HG03025 (cell line): Measurements from ENCODE around the gene GGA2.
"Not testable (repeated sequence)": the region's sequence is repeated elsewhere in the genome, so short reads cannot be mapped to it uniquely, and the experiment has no call there.

Experiments used
- ATAC-seq: cut with Tn5 transposase; IDR thresholded peaks from one replicate; pipeline ENCODE4 v1.9.1; 2021; ENCODE audit warnings: mild to moderate bottlenecking, moderate library complexity; ENCODE audit not compliant: unreplicated experiment, low FRiP score

Gene GGA2

DNA sequence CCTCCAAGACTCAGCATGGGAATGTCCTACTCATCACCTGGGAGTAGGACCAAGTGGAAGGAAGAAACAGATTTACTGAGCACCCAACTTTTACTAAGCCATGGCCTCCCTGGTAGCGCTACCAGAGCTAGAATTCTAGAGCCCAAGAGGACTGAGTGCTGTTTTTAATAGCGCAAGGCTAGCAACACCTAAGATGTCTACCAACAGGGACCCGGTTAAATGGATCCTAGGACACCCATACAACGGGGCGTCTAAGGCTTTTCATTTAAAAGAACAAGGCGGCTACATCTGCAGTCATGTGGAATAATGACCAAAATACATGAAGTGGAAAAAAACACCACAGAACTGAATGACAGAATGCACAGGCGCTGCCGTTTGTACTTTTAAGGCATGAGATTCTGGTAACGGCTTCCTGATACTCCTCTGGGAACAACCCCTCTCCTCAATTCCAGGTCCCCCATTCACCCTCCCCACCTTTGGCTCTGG is 5.1 kb downstream of the GGA2 start:
- no peak for ATAC-seq

DNA sequence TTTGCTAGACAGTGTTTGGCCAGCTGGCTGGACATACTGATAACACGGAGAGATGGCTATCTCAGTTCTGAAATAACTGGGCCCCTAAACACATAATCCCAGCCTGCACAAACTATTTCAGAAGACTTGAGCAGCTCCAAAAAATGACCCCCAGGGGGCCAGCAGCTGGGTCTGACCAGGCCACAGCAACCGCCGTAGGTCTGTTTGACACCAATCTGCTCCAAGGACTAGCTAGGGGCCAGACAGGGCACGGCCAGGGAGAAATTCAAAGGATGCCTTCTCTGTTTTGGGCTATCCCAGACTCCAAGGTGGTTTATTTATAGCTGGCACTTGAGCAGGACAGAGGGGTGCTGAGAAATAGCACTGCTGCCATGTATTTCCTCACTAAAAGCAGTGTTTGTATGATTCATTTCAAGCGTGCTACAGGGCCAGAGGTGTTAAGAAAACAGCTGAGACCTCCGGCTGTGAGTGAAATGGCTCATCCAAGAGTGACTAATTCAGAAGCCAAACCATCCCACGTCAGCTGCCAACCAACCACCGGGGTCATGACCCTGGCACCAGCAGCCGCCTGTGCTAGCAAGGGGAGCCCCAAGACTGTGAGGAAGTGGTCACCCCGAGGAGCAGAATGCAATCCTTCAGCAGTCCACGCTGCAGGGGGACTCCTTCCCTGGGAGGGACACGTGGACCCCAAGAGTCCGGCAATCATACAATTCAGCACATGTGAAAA is 5.7 kb downstream of the GGA2 start:
- no peak for ATAC-seq

DNA sequence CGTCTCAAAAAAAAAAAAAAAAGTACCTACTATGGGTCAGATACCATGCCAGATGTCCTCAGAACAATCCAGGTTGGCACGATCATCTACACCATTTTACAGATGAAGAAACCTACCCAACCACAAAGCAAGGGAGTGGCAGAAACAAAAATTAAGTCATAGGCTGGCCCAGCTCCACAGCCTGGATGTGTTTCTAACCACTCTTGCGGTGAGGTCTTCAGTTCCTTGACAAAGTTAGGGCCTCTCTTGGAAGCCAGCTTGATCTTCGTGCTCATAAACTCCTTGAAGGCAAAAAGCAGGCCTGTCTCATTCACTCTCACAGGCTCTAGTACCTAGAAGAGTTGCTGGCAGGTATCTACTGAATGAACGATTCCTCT is 6.2 kb downstream of the GGA2 start:
- ATAC-seq = no peak

DNA sequence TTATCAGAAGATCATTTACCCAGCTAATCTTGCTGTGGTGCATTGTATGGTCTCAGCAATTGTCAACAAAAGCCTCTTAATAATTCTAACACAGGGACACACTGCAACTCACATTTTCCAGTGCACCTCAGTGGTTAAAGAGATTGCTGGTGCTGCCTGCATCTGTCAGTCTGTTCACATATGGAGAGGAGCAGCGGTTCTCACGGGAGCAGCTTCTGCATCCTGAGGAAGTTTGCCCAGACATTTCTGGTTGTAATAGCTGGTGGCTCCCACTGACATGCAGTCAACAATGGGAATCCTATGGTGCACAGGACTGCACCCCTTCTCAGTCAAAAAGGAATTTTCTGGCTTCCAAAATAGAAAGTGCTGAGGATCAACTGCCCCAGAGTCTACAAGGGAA is 7.8 kb downstream of the GGA2 start:
- no peak for ATAC-seq

DNA sequence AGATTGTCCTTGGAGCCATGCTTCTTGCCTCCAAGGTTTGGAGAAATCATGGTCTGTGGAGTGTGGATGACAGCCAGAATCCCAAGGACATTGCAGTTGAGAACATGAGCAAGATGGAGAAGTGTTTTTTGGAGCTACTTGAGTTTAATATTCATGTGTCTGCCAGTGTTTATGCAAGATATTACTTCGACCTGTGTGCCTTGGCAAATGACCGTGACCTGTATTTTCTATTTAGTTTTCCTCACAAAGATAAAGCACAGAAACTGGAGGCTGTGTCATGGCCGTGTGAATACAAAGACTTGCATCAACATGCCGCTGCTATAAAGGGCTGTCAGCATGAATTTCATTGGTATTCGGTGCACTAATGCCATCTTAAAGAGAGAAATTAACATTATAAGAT is 9.0 kb downstream of the GGA2 start:
- no peak for ATAC-seq

DNA sequence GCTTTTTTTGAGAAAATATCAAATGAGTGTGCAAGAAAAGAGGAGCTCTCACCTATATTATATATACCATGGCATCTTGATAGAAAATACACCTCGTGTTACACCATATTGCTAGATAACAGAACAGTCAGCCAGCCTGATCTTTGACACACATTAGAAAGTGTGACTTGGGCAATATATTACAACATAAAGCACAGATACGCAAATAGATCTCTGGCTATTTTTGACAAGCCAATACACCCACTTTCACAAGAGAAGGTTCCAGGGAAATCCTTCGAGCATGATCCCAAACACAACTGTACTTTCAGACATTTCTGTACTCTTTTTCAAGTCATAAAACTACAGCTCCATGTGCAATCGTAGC is 9.4 kb downstream of the GGA2 start:
- no peak for ATAC-seq

DNA sequence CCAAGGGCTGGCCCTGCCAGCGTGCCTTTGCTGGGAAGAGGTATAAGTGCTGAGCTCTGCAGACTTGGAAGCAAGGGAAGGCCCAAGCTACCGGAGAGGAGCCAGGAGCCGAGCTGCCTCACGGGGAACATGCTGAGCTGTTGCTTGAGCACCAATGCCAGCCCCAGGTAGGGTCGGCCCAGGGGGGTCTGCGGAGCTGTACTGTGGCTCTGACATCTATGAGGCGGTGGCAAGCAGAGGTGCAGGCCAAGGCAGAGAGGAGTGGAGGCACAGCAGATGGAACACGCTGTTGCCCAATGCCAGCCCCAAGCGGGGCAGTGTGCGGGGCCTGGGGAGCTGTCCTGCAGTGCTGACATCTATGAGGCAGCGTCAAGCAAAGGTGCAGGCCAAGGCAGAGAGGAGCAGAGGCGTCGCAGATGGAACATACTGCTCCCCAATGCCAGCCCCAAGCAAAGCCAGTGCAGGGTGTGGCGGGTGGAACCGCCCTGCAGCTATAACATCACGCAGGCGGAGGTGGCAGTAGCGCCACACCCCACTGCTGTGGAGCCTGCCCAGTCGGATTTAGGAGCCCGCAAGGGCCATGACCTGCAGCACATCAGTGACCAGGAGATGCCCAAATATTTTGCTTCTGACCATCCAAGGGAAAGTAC is 10.0 kb downstream of the GGA2 start:
- no peak for ATAC-seq

DNA sequence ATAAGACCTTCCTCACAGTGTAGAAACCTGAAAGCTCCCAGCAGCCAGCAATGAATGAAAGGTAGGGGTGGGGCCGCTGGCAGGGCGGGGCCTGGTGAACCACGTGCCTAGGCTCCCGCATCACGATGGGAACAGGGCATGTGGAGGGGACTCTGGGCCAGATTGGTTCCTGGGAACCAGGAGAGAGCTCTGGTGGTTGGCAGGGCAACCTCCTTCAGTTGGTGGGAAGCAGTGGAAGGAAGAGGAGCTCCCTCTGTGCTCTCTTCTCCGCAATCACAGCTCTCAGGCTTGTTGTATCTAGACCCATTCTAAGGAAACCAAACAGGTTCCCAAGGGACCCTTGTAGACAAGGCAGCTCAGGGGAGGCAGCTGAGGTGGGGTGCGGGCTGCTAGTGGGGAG is 10.5 kb downstream of the GGA2 start:
- no peak for ATAC-seq

DNA sequence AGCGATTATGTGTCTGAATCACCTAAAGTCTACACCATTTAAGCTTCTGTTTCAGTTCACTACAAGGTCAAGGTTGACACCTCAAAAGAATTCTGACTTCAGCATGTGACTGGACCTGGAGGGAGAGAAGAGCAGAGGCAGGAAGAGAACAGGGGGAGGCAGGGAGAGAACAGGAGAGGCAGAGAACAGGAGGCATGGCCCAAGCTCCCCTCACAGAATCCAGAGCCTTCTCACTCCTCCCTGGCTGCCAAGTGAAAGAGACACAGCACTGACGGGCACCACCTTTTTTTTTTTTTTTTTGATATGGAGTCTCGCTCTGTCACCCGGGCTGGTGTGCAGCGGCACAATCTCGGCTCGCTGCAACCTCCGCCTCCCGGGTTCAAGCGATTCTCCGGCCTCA is 11.4 kb downstream of the GGA2 start:
- no peak for ATAC-seq

DNA sequence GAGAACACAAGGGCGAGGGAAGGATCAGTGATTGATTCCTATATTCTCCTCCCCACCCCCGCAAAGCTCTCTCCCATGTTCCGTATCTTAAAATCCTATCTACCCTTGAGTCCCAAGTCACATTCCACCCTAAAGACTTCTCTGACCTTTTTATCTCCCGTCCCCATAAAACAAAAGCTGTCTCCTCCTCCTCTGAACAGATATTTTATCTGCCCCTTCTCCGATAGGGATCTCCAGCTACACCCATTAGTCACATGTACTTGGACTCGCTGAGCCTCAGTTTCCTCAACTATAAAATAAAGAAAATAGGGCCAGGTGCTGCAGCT is 12.8 kb downstream of the GGA2 start:
- no peak for ATAC-seq

DNA sequence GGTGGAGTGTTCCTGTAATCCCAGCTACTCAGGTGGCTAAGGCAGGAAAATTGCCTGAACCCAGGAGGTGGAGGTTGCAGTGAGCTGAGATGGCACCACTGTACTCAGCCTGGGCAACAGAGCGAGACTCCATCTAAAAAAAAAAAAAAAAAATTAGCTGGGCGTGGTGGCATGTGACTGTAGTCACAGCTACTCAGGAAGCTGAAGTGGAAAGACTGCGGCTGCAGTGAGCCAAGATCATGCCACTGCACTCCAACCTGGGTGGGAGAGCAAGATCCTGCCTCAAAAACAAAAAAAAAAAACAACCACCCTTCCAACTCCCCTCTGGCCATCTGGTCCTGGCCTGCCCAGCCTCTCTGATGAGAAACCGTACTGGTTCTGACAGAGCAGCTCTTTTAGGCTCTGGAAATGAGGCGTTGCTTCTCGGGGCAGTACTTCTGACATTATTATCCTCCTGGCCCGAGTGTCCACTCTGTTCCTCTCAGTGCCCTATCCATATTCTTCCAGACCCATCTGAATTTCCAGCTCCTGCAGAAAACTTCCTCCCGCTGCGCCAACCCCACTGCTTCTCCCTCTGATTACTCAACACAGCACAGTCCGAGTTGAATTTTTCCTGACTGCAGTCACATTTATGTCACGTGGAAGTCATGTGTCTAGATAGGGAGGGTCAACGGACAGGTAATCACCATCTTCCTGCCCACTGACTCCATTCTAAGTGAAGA is 13.3 kb downstream of the GGA2 start:
- ATAC-seq = no peak

DNA sequence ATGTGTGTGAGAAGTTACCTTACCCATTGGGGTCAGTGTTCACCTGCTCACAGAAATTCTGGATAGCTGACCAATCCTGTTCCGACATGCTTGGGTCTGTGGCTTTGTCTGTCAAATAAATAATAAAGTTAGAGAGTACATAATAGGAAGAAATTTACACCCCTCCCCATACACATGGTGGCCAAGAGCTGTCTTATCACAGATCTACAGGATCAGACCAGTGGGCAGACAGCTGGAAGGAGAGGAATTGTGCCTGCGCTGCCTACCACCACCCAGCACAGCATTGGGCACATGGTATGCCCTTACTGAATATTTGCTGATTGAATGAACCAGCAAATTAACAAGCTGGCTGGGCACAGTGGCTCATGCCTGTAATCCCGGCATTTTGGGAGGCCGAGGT is 14.6 kb downstream of the GGA2 start:
- ATAC-seq = no peak

DNA sequence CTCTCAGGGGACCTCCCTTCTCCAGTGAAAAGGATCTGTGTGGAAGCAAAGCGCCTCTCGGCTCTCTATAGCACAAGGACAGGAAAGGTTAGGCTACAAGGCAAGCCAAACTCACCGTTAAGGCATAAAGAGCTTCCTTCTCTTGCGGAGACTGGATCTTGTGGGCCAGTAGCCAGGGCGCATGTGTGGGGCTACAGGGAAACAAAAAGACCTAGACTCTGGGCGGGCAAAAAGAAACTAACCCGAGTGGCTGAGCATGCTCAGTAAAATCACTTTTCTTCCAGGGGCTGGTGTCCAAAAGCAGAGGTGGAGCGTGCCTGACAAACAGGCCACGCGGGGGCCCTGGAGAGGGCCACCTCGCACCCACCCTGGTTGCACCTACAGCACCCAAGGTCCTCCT is 16.1 kb downstream of the GGA2 start:
- no peak for ATAC-seq

DNA sequence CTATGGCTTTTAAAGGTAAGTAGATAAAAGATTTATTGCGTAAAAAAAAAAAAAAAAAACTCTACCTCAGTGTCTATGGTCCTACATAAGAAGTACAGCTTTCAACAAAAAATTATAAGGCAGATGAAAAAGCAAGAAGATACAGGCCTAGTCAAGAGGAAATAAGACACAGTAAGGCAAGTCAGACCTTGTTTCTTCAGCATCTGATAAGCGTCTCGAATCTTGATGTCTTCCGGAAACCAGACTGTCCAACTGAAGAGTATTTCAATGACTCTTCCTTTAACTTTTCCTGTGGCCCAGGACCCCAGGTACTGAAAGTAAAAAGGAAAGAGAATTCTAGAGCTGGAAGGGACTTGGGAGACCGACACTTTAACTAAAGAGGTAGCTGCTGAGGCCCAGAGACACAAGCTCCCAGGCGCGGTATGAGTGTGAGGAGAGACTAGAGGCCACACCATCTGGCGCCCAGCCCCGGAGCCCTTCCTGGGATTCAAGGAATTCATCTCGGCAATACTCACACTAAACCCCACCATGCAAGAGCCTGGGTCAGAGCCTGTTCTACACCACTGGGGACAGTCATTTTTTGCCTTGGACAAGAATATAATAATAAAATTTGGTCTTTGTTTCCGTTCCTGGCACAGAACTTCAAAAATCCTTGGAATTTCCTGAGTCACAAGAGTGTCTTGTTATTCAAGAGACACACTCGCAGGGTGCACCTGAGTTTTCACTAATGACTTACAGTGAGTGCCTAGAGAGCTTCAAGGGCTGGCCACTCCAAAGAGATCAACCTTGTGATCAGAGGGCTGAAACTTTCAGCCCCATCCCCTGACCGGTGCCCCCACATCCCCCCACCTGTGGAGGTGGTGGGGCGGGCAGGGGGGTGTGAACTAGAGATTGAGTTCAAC is 18.6 kb downstream of the GGA2 start:
- ATAC-seq = no peak

DNA sequence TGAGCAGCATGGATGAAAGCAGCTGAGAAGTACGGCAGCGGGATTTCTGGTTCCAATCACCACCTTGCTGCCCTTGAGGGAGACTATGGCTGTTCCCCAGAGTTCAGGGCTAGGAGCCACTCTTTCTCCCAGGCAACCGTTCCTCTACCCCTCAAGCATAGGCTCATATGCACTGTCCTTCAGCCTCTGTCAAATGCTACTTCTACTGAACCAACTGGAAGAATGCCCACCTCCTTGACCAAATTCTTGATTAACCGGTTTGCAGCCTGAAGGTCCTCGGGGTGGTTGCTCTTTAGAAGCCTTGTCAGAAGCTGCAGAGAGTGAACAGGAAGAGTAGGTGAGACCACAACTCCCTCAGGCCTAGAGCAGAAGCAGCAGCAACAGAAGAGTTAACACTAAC is 23.8 kb downstream of the GGA2 start:
- no peak for ATAC-seq

DNA sequence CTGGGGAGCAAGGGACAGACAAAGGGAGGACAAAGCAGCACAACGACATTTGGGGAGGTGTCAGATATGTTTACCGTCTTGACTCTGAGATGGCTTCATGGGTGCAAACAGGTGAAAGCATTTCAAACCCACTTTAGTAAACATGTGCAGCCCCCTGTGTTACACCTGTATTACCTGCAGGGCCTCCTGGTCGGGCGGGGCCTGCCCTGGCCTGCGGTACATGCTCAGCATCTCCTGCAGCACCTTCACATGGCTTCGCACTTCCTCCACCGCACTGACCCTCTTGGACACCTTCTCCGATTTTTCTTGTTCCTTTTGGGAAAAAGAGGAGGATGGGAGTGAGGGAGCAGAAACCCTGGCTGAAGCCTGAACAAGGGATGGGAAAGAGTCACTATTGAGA is 24.5 kb downstream of the GGA2 start:
- ATAC-seq = no peak

DNA sequence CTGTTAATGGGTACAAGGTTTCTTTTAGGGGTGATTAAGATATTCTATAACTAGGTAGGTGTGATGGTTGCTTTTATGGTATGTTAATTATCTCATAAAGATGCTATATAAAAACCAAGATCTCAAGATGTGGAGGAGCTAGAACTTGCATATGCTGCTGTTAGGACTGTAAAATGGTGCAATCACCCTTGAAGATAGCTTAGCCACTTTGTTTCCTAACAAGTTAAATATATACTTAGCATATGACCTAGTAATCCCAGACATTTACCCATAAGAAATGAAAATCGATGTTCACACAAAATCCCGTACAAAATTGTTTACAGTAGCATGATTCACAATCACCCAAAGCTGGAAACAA is 25.1 kb downstream of the GGA2 start:
- ATAC-seq = no peak

DNA sequence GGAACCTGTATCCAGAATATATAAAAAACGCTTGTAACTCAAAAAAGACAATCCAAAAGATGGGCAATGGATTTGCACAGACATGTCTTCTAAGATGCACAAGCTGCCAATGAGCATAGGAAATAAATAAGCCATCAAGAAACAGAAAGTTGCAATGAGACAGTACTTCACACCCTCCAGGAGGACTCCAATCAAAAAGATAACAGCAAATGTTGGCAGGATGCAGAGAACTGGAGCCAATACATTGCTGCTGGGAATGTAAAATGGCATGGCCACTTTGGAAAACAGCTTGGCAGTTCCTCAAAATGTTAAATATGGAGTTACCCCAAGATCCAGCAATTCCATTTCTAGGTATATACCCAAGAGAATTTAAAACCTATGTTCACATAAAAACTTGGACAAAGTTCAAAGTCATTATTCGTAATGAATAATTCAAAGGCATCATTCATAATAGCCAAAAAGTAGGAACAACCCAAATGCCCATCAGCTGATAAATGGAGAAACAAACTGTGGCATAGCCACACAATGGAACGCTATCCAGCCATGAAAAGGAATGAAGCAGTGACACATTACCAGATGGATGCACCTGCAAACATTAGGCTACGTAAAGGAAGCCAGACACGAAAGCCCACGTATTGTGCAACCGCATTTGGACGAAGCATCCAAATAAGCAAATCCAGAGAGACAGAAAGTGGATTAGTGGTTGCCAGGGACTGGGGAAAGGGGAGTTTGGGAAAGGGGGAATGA is 25.6 kb downstream of the GGA2 start:
- ATAC-seq = no peak

DNA sequence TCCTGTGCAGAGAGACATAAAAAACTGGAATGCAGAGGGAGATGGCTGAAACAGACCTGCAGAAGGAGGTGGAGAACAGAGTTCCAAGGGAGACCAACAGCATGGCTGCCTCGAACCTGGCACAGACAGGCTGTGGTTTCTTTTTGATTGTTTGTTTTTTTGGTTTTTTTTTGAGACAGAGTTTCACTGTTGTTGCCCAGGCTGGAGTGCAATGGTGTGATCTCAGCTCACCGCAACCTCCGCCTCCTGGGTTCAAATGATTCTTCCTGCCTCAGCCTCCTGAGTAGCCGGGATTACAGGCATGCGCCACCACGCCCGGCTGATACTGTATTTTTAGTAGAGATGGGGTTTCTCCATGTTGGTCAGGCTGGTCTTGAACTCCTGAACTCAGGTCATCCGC is 26.8 kb downstream of the GGA2 start:
- ATAC-seq = not testable (repeated sequence)

DNA sequence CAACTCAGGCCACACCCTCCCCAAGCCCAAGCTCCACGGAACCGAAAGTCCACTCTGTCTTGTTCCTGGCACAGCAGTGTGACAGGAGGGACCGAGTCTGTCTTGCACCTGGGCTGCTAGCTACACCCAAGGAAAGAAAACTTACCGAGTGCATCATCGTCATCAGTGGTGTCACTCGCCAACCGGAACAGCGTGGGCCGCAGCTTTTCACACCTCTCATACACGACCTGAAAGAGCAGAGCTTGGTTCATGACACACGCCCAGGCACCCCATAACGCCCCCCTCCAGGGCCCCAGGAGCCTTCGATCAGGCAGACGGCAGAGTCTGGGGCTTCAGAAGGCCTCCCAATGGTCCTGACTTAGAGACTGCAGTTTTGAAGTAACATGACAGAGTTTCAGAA is 27.5 kb downstream of the GGA2 start:
- no peak for ATAC-seq
